Myocyte (in vitro differentiated cells): ENCODE results near the gene CALM3. TPM values are rescaled to one million over a fixed set of nuclear protein-coding genes. Genes with fewer than 3 reads are reported as not detected.
"Not testable (repeated sequence)": the region's sequence is repeated elsewhere in the genome, so short reads cannot be mapped to it uniquely, and the experiment has no call there.

ENCODE experiments used
- DNase-seq: peaks from one replicate; pipeline ENCODE4 v3.0.0-alpha.2; 2012; ENCODE audit warnings: low read depth
- total RNA-seq: library from RNA; depleted of rRNA; stranded (reverse); fragments of >200 nt; gene quantifications from 2 replicates; pipeline ENCODE4 v1.2.3, GENCODE V29; 2014

CALM3 gene
- total RNA-seq, 1 donor from 2014 or later = 85.6 TPM

DNA sequence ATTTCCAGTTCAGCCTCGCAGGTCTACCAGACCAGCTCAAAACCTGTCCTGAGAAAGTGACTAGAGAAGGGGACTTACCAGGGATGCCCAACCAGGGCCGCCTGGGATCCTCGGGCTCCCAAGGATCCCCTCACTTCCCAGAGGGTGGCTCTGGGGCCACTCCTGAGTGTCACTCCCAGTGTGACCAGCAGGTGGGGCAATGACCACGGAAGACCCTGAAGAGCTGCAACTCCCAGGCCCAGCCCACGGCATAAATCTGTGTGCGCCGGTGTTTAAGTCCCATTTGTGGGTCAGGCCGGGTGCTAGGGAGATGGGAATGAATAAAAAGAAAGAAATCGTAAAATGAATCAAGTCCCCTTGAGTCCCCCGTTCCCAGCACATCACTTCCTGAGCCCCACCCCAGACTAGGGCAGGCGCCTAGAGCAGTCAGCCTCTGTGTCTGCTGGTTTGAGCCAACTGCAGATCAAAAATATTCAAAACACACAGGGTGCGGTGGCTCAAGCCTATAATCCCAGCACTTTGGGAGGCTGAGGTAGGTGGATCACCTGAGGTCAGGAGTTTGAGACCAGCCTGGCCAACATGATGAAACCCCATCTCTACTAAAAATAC is 13.1 kb downstream of the CALM3 start:
- peak; percentile 83 for DNase-seq

GRCh38 chr19:46615966-46616365 is 14.8 kb downstream of the CALM3 start:
- DNase-seq = no peak

GRCh38 chr19:46616631-46617322 is 15.6 kb downstream of the CALM3 start:
- peak; percentile 86 for DNase-seq

DNA sequence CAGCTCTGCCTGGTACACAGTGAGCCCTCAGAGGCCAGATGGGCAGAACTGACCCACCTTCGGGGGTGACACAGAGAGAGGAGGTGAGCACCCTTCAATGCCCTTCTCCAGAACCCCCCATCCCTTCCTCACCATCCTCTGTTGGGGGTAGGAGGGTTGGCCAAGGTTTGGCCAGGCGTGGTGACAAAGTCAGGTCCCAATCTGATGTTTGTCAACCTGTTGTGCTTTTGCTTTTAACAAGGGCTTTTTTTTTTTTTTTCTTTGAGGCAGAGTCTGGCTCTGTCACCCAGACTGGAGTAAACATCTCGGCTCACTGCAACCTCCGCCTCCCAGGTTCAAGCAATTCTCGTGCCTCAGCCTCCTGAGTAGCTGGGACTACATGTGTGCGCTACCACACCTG is 16.5 kb downstream of the CALM3 start:
- no peak for DNase-seq

DNA sequence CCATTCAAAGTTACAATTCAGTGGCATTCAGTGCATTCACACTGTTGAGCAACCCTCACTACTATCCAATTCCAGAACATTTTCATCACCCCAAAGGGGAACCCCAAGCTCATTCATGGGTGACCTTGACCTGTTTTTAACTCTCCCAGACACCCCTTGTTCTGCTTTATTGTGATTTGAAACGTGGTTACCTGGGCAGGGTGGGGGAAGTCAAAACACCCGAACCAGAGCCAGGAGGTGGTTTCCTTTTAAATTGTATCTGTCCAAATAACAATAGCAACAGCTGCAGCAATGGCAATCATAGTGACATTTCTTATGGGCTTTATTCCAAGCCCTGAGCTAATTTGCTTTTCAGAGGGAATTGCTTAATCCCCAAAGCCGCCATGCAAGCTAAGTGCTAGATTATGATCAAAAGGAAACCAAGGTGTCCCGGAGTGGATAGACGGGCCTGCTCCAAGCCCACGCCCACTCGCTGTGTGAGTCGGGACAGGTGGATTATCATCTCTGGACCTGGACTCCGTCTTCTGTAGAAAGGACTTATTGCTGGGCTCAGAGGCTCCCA is 17.6 kb downstream of the CALM3 start:
- DNase-seq = peak; percentile 84

- no peak for DNase-seq
Measured at GRCh38 chr19:46620267-46620666, 19.1 kb downstream of the CALM3 start.

GRCh38 chr19:46620716-46621115 is 19.6 kb downstream of the CALM3 start:
- peak; percentile 25 for DNase-seq

- no peak for DNase-seq
Measured at GRCh38 chr19:46621191-46622117, 20.3 kb downstream of the CALM3 start.

DNA sequence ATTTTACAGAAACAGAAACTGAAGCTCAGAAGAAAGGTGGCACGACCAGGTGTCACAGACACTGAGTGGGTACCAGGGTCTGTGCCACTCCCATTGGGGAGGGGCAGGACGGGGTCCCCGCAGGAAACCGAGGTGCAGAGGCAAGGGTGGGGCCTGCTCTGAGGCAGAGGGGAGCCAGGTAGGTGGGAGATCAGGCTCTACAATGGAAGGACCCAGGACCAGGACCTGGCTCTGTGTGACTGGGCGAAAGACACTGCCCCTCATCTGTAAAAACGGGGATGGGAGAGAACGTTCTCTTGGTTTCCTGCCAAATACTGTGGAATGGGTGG is 21.0 kb downstream of the CALM3 start:
- no peak for DNase-seq

DNA sequence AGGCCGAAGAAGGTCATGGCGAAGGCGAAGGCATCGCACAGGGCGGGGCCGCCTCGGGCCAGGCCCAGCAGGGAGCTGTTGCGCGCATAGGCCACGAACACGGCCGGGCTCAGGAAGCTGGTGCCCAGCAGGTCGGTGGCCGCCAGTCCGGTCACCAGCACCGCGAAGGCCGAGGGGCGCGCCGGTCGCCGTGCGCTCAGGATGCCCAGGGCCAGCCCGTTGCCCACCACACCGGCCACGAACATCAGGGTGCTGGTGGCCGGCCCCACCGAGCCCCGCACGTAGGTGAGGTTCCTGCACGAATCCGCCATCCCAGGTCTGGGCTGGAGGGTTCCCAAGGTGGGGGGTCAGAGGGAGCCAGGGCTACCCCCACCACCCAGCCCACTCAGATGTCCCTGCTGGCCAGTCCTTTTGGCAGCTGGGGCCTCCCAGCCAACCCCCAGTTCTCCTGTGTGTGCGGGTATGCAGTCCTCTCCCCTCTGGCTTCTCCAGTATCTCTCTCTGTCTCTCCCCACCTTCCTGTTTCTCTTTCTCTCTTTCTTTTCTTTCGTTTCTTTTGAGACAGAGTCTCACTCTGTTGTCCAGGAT is 22.9 kb downstream of the CALM3 start:
- no peak for DNase-seq

GRCh38 chr19:46624958-46625661 is 24.0 kb downstream of the CALM3 start, which contains the start of gene PTGIR:
Gene PTGIR (minus strand): TSS chr19:46625089. CDS start chr19:46624225, 864 bp downstream.
- no peak for DNase-seq

GRCh38 chr19:46625731-46626130 is 24.6 kb downstream of the CALM3 start:
- DNase-seq = no peak

- no peak for DNase-seq
Measured at GRCh38 chr19:46626446-46626845, 25.3 kb downstream of the CALM3 start.

GRCh38 chr19:46628970-46629369 is 27.8 kb downstream of the CALM3 start:
- not testable (repeated sequence) for DNase-seq

- DNase-seq = no peak
Measured at GRCh38 chr19:46629546-46630025, 28.5 kb downstream of the CALM3 start.

GRCh38 chr19:46630586-46631205 is 29.6 kb downstream of the CALM3 start:
- DNase-seq = no peak

GRCh38 chr19:46631481-46631880 is 30.4 kb downstream of the CALM3 start:
- no peak for DNase-seq

DNA sequence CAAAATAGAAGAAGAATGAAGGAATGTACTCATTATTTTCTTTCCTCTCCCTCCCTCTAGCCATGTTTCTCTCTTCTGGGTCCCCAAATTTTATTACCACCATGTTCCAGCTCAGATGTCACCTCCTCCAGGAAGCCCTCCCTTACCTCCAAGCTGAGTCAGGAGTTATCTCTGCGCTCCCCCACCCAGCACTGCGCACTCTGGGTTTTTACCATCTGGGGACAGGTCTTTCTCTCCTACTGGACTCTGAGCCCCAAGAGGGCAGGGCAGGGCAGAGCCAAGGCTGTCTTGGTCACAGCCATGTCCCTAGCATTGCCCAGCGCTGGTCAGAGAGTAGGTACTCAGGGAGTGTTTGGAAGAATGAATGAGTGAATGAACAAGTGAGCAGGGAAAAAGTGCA is 32.0 kb downstream of the CALM3 start:
- no peak for DNase-seq

GRCh38 chr19:46634045-46634655 is 33.0 kb downstream of the CALM3 start:
- peak; percentile 49 for DNase-seq
